ENCODE measurements around the gene TUBA4B. TPM values are rescaled to one million over a fixed set of nuclear protein-coding genes. Genes with fewer than 3 reads are reported as not detected.

TUBA4B gene
- total and polyA plus RNA-seq, 8 donors: 0.50 to 6.0 (median 3.4) TPM; not detected in 1

DNA sequence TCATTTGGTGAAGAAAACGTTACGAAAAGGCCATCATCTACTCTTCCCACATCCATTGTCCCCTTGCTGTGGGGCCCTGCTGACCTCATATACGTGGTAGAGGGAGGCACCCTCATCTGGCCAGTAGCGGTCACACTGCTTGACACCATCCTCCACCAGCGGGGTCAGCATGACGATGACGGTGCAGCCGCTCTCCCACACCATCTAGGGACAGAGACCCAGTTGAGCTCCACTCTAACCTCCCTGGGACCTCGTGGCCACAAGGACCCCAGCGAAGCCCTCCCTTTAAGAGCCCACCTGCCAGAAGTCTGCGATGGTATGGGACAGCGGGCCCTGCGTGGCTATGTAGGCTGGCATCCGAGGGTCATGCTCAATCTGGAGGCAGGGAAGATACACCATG lies 43.1 kb downstream of the TUBA4B start:
- Histone ChIP-seq H3K4me3 (no peak overlapping the region), H3K36me3 (no peaks in the 10 kb centered on the region), H3K27me3 (peaks cover 0 to 40% of the 10 kb centered on the region in 2 donors), H3K27ac (no peak overlapping the region), H3K9me3 (no peaks in the 10 kb centered on the region), H3K4me1 (peaks cover 0 to 18% of the 10 kb centered on the region in 2 donors)
- DNase-seq: no peak
- intact Hi-C loops (cut with DNase I): loop anchor here (5.0 to 10.0 kb wide), 2 partner anchors 124 to 131 kb away; partner anchors contain the start of genes NHEJ1 (in 1 of the 2) and SLC23A3 (in 1 of the 2)
- ATAC-seq: no peak
- TF ChIP-seq, protein P1, sequence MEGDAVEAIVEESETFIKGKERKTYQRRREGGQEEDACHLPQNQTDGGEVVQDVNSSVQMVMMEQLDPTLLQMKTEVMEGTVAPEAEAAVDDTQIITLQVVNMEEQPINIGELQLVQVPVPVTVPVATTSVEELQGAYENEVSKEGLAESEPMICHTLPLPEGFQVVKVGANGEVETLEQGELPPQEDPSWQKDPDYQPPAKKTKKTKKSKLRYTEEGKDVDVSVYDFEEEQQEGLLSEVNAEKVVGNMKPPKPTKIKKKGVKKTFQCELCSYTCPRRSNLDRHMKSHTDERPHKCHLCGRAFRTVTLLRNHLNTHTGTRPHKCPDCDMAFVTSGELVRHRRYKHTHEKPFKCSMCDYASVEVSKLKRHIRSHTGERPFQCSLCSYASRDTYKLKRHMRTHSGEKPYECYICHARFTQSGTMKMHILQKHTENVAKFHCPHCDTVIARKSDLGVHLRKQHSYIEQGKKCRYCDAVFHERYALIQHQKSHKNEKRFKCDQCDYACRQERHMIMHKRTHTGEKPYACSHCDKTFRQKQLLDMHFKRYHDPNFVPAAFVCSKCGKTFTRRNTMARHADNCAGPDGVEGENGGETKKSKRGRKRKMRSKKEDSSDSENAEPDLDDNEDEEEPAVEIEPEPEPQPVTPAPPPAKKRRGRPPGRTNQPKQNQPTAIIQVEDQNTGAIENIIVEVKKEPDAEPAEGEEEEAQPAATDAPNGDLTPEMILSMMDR (IDR thresholded peaks at IDR 0.05): no peak

DNA sequence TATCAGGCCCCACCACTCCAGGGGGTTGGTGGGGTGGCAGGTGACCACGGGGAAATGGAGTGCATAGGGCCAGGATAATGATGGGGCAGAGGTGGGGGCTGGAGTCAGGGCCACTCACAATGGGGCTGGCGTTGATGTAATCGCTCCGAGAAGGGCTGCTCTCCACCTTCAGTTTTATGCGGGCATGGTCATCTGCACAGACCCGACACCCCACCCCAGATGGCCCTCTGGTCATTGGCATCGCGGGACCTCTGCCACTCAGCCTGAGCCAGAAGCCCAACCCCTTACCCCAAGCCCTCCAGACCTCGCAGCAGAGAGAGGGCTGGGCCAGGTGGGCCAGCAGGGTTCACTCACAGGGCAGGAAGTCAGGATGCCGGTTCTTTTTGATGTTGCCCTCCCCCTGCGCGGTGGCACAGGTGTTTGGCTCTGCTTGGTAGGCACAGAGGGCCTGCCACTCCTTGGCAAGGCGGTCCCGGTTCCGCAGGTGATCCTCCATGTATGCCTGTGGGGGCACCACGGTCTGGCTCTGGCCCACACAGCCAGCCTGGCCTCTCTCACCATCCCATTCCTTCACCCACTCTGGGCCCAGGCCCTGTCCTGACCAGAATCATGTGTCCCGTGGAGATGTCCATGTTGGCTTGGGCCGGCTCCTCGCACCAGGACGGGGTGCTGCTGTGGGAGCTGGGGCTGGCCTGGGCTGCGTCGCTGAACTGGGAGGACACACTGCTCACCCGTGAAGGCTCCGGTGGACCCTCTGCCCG lies 43.8 kb downstream of the TUBA4B start:
- H3K9me3 ChIP-seq: no peaks in the 10 kb centered on the region
- H3K4me1 ChIP-seq: peaks cover 0 to 18% of the 10 kb centered on the region in 2 donors
- peak in 1 of 4 donors; percentile 26 for DNase-seq
- no peak overlapping the region for H3K27ac ChIP-seq
- intact Hi-C loops (cut with DNase I): loop anchor here (5.0 to 10.0 kb wide), 2 partner anchors 125 to 132 kb away; partner anchors contain the start of genes NHEJ1 (in 1 of the 2) and SLC23A3 (in 1 of the 2)
- H3K27me3 ChIP-seq: peaks cover 0 to 47% of the 10 kb centered on the region in 2 donors
- no peak overlapping the region for H3K4me3 ChIP-seq
- ATAC-seq: no peak
- TF ChIP-seq, protein P1 (IDR thresholded peaks at IDR 0.05): no peak
- no peaks in the 10 kb centered on the region for H3K36me3 ChIP-seq

GRCh38 chr2:219297766-219298456 lies 44.9 kb downstream of the TUBA4B start:
- TF ChIP-seq, protein P1 (IDR thresholded peaks at IDR 0.05): no peak
- Histone ChIP-seq H3K36me3 (no peaks in the 10 kb centered on the region), H3K27ac (no peak overlapping the region), H3K4me1 (peaks cover 0 to 18% of the 10 kb centered on the region in 2 donors), H3K9me3 (no peaks in the 10 kb centered on the region), H3K27me3 (peaks cover 0 to 58% of the 10 kb centered on the region in 2 donors), H3K4me3 (no peak overlapping the region)
- intact Hi-C loops (cut with DNase I): loop anchor here (5.0 to 10.0 kb wide), 2 partner anchors 126 to 133 kb away; partner anchors contain the start of genes NHEJ1 (in 1 of the 2) and SLC23A3 (in 1 of the 2)
- ATAC-seq (no peak), DNase-seq (no peak)

- Histone ChIP-seq H3K36me3 (no peaks in the 10 kb centered on the region), H3K27me3 (peaks cover 0 to 65% of the 10 kb centered on the region in 2 donors), H3K27ac (no peak overlapping the region), H3K4me3 (no peak overlapping the region), H3K4me1 (peaks cover 0 to 18% of the 10 kb centered on the region in 2 donors), H3K9me3 (no peaks in the 10 kb centered on the region)
- DNase-seq: peak; percentile 68 to 93 (median 85)
- ATAC-seq: peak; percentile 84
- TF ChIP-seq, protein P1 (IDR thresholded peaks at IDR 0.05): peak; percentile 99 to 100
- intact Hi-C loops (cut with DNase I): loop anchor here (5.0 to 10.0 kb wide), 2 partner anchors 127 to 134 kb away; partner anchors contain the start of genes NHEJ1 (in 1 of the 2) and SLC23A3 (in 1 of the 2)
Observed at GRCh38 chr2:219298759-219299371, 45.8 kb downstream of the TUBA4B start.
